HL-60 (cell line): ENCODE measurements around the gene LGALS7B.

Experiments used
- DNase-seq, 2 experiments: peaks; one replicate each; pipeline ENCODE4 v3.0.0-alpha.2; 2010 to 2020; ENCODE audit warnings: low read depth in 1 of 2, low spot score in 1 of 2
- H3K27ac ChIP-seq: fragments of 250-450 bp; sonication (Bioruptor Pico); replicated peaks from 2 replicates; pipeline ENCODE4 v1.5.1; 2020; ENCODE audit warnings: mild to moderate bottlenecking, moderate library complexity
- H3K27me3 ChIP-seq: fragments of 250-450 bp; sonication (Bioruptor Pico); 2 replicates; pipeline ENCODE4 v1.5.1; 2021; ENCODE audit warnings: mild to moderate bottlenecking, moderate library complexity; ENCODE audit not compliant: insufficient read depth, poor library complexity, severe bottlenecking
- H3K4me3 ChIP-seq: replicated peaks from 2 replicates; pipeline ENCODE4 v1.5.1; 2011; ENCODE audit warnings: mild to moderate bottlenecking, control low read depth, low read length; ENCODE audit not compliant: insufficient read depth
- CTCF ChIP-seq: IDR thresholded peaks from one replicate; pipeline ENCODE4 v1.5.1; 2011; ENCODE audit warnings: low read length, control low read depth, inconsistent platforms; ENCODE audit not compliant: insufficient read depth
- GABPA ChIP-seq: IDR thresholded peaks from 2 replicates; pipeline ENCODE4 v1.6.1; 2012; ENCODE audit warnings: low read depth
- POLR2AphosphoS5 ChIP-seq: IDR thresholded peaks from 2 replicates; pipeline ENCODE4 v1.6.1; 2012; ENCODE audit warnings: low read depth
- REST ChIP-seq: IDR thresholded peaks from 2 replicates; pipeline ENCODE4 v1.6.1; 2012; ENCODE audit warnings: low read depth; ENCODE audit not compliant: insufficient replicate concordance
- SPI1 ChIP-seq: IDR thresholded peaks from 2 replicates; pipeline ENCODE4 v1.6.1; 2012; ENCODE audit warnings: low read depth, mild to moderate bottlenecking, borderline replicate concordance

Gene LGALS7B

GRCh38 chr19:38838986-38839761, 50.2 kb downstream of the LGALS7B start:
- no peak overlapping the region for H3K27ac ChIP-seq
- H3K4me3 ChIP-seq = no peak overlapping the region
- no peak for DNase-seq
- TF ChIP-seq POLR2AphosphoS5 (0 out of 2 replicates have a peak, but pooled peaks have one; percentile 38), GABPA (no peak), CTCF (no peak), SPI1 (no peak)
- no peaks in the 10 kb centered on the region for H3K27me3 ChIP-seq

- Histone ChIP-seq H3K27ac (no peak overlapping the region), H3K4me3 (no peak overlapping the region), H3K27me3 (no peaks in the 10 kb centered on the region)
- TF ChIP-seq REST = no peak
- no peak for TF ChIP-seq SPI1
- no peak for TF ChIP-seq GABPA
- no peak for TF ChIP-seq POLR2AphosphoS5
- no peak for TF ChIP-seq CTCF
- no peak for DNase-seq
These were observed 51.0 kb downstream of the LGALS7B start for GRCh38 chr19:38839816-38840582.

- H3K27ac ChIP-seq = no peak overlapping the region
- H3K4me3 ChIP-seq = no peak overlapping the region
- DNase-seq = no peak
- TF ChIP-seq SPI1 (no peak), POLR2AphosphoS5 (no peak), CTCF (no peak)
- H3K27me3 ChIP-seq = no peaks in the 10 kb centered on the region
These were observed 51.6 kb downstream of the LGALS7B start for GRCh38 chr19:38840583-38840968.
